ENCODE measurements around the gene NKX1-2. TPM values are rescaled to one million over a fixed set of nuclear protein-coding genes. Genes with fewer than 3 reads are reported as not detected.

The NKX1-2 gene
- total RNA-seq, 1 donor: not detected

- peak; percentile 96 to 97 (median 96) for DNase-seq (ENCODE audit: low read depth in 2 of 3, low spot score in 2 of 3)
These were observed 30.9 kb downstream of the NKX1-2 start, which contains the start of gene OAT for GRCh38 chr10:124418726-124419501. Gene OAT (minus strand): TSS chr10:124418923. CDS start chr10:124412171, 6,752 bp downstream.

DNA sequence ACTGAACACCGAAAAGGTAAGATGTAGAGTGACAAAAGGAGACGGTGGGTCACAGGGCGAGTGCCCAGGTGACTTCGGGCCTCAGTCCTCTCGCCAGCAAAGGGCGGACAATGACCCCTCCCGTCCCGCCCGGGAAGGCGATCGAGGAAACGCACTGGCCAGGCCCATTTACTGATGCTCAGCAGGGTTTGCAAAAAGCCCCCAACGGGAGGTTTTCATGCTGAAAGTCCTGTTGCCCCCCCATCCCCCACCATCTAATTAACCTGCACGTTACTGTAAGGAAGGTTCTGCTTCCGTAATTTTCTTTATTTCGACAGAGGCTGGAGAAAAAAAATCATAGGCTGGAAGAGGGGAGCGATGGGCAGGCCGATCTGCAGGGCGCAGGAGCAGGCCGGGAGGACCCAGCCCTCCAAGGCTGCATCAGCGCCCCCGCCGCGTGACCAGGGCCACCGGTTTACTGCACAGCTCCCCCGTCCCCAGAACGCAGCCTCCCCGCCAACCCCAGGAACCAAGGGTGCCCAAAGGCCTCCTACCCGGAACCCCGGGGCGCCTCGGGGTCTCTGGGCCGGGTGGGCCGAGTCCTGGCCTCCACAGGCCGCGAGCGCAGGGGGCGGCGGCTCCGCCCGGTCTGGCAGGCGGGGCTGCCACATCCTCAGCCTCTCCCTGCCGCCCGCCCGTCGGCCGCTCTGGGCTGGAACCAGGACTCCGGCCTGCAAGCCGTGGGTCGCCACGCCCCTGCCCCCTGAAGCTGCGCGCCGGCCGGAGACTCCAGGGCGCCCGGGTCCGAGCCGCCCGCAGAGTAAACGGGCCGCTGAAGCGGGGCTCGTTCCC is 31.7 kb downstream of the NKX1-2 start:
- DNase-seq (ENCODE audit: low read depth in 2 of 3, low spot score in 2 of 3): peak in 2 of 3 donors; percentile 62 to 68

DNA sequence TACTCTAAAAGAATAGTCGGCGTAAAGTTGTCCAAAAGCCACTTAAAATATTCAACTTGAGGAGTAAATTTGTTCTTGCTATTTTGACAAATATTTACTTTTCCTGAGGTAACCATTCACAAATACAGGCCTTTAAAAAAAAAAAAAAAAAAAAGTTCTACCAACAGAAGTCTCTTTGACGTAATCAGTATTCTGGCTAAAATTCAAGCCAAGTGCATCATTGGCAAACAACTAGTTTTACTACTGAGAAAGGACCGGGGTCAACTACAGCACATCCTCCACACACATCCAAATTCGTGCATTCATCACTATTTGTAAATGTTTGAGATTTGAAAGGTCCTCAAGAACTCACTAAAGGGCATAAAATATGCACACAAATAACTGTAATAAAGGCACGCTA is 33.1 kb downstream of the NKX1-2 start:
- no peak for DNase-seq (ENCODE audit: low read depth in 2 of 3, low spot score in 2 of 3)

- DNase-seq (ENCODE audit: low read depth in 2 of 3, low spot score in 2 of 3): no peak
These were observed 34.6 kb downstream of the NKX1-2 start for GRCh38 chr10:124415210-124415609.

DNA sequence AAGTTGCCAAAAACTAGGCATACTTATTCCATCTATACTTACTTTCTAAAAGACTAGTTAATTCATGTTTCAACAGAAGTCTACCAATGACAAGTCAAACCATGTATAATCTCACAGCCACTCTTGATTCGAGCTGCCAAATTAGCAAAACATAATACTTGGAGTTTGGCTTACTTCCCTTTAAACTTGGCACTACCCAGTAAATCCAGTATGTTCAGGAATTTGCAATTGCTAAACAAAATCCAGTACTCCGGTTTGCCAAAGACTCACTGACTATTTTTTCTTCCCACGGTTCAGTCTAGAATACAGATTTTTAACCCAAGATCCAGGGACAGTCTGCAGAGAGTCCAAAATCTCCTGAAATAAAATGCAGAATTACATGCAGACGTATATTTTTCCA is 35.8 kb downstream of the NKX1-2 start:
- DNase-seq (ENCODE audit: low read depth in 2 of 3, low spot score in 2 of 3): no peak

- no peak for DNase-seq (ENCODE audit: low read depth in 2 of 3, low spot score in 2 of 3)
These were observed 40.1 kb downstream of the NKX1-2 start for GRCh38 chr10:124409696-124410095.

GRCh38 chr10:124408357-124408756 is 41.5 kb downstream of the NKX1-2 start:
- no peak for DNase-seq (ENCODE audit: low read depth in 2 of 3, low spot score in 2 of 3)

GRCh38 chr10:124407456-124407855 is 42.4 kb downstream of the NKX1-2 start:
- no peak for DNase-seq (ENCODE audit: low read depth in 2 of 3, low spot score in 2 of 3)

- DNase-seq (ENCODE audit: low read depth in 2 of 3, low spot score in 2 of 3): peak in 2 of 3 donors; percentile 76 to 92
These were observed 46.3 kb downstream of the NKX1-2 start for GRCh38 chr10:124403548-124403947.

- no peak for DNase-seq (ENCODE audit: low read depth in 2 of 3, low spot score in 2 of 3)
These were observed 47.6 kb downstream of the NKX1-2 start for GRCh38 chr10:124402273-124402672.

DNA sequence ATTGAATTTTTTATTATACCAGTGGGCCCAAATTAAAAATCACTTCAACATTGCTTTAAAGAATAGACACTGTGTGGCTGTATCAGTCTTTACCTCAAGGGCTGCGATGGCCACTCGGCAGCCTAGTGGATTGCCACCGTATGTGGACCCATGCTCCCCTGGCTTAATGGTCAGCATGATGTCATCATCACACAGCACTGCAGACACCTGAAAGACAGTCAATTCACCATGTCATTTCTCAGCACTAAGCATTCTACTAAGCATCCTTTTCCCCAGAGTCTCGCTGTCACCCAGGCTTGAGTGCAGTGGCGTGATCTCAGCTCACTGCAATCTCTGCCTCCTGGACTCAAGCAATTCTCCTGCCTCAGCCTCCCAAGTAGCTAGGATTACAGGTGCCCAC is 48.2 kb downstream of the NKX1-2 start:
- no peak for DNase-seq (ENCODE audit: low read depth in 2 of 3, low spot score in 2 of 3)

Other genes starting within 250 kb of the NKX1-2 start
- gene OAT, start 31.1 kb downstream of the NKX1-2 start, total RNA-seq: 24.2 TPM
- 19.9 TPM for gene LHPP, start 11.8 kb upstream of the NKX1-2 start, total RNA-seq